Smooth muscle cell (in vitro differentiated cells): ENCODE results near the gene MGAT4A. TPM values are rescaled to one million over a fixed set of nuclear protein-coding genes. Genes with fewer than 3 reads are reported as not detected.

ENCODE experiments used
- DNase-seq: peaks from one replicate; lab custom pipeline; 2025; ENCODE audit not compliant: unreplicated experiment; lab: John Stamatoyannopoulos, UW
- H2AFZ ChIP-seq: fragments of 200-600 bp; sonication (generic); 2 replicates; pipeline ENCODE4 v1.6.0; 2016; ENCODE audit warnings: antibody characterized with exemption, low read depth, mild to moderate bottlenecking
- H3F3A ChIP-seq: fragments of 200-600 bp; sonication (generic); 2 replicates; pipeline ENCODE4 v1.6.0; 2017; ENCODE audit warnings: antibody characterized with exemption, low read depth
- H3K27ac ChIP-seq: fragments of 200-600 bp; sonication (generic); 2 replicates; pipeline ENCODE4 v1.5.1; 2016; ENCODE audit warnings: low read depth, mild to moderate bottlenecking
- H3K27me3 ChIP-seq: fragments of 200-600 bp; sonication (generic); 2 replicates; pipeline ENCODE4 v1.6.1; 2016; ENCODE audit warnings: low read depth, mild to moderate bottlenecking
- H3K36me3 ChIP-seq: fragments of 200-600 bp; sonication (generic); 2 replicates; pipeline ENCODE4 v1.5.1; 2016; ENCODE audit warnings: low read depth
- H3K4me1 ChIP-seq: fragments of 200-600 bp; sonication (generic); 2 replicates; pipeline ENCODE4 v1.5.1; 2016; ENCODE audit warnings: low read depth
- H3K4me2 ChIP-seq: fragments of 200-600 bp; sonication (generic); 2 replicates; pipeline ENCODE4 v1.6.0; 2016; ENCODE audit warnings: mild to moderate bottlenecking
- H3K4me3 ChIP-seq: fragments of 200-600 bp; sonication (generic); 2 replicates; pipeline ENCODE4 v1.5.1; 2016; ENCODE audit warnings: mild to moderate bottlenecking
- H3K79me2 ChIP-seq: fragments of 200-600 bp; sonication (generic); 2 replicates; pipeline ENCODE4 v1.6.0; 2016; ENCODE audit warnings: low read depth, mild to moderate bottlenecking
- H3K9ac ChIP-seq: fragments of 200-600 bp; sonication (generic); 2 replicates; pipeline ENCODE4 v1.6.0; 2016; ENCODE audit warnings: low read depth
- H3K9me3 ChIP-seq: fragments of 200-600 bp; sonication (generic); replicated peaks from 2 replicates; pipeline ENCODE4 v1.5.1; 2016; ENCODE audit warnings: low read depth
- H4K20me1 ChIP-seq: fragments of 200-600 bp; sonication (generic); 2 replicates; pipeline ENCODE4 v1.6.0; 2016; ENCODE audit warnings: low read depth
- WGBS: methylation state at CpG from one replicate; pipeline ENCODE4 v1.1.7; 2016; ENCODE audit warnings: low lambda C conversion rate; 5-methylcytosine and 5-hydroxymethylcytosine counted together
- polyA plus RNA-seq: library from polyadenylated mRNA; unstranded; fragments of >200 nt; fragmentation: Nextera tagmentation; extraction: Ambion mirVana; gene quantifications from 2 replicates; pipeline ENCODE4 v1.2.1, GENCODE V29; 2016
- total RNA-seq: library from RNA; depleted of rRNA; stranded (reverse); fragments of >200 nt; gene quantifications from 2 replicates; pipeline ENCODE4 v1.2.3, GENCODE V29; 2014
- TF ChIP-seq, protein P1 (sequence below): fragments of 200-600 bp; sonication (generic); IDR thresholded peaks from 2 replicates; pipeline ENCODE4 v1.5.1; 2017; ENCODE audit warnings: borderline replicate concordance, mild to moderate bottlenecking, antibody characterized with exemption; ENCODE audit not compliant: insufficient read depth, poor library complexity, severe bottlenecking

Gene MGAT4A
- total and polyA plus RNA-seq, 2 experiments from 2014 or later: 1.4 to 8.9 TPM

DNA sequence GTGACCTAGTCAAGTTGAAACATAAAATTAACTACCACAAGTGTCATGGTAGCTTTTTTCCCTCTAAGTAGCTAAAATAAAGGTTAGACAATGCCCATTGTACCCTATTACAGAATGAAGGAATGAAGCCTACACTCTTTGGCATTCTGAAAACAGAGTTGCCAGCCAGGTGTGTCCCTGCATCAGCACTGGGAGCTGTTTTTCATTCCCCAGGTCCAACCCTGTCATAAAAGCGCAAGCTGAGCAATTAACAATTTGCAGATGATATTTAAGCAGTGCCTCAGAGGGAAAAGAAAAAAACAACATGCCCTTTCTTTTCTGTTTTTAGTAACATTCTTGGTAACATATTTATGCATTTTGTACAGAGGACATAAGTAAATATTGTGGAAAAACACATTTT lies 46.8 kb upstream of the MGAT4A start:
- Histone ChIP-seq H3K4me1 (no peaks in the 10 kb centered on the region), H3K4me2 (no peak overlapping the region), H3K9ac (no peak overlapping the region), H3K36me3 (no peaks in the 10 kb centered on the region), H3K79me2 (no peaks in the 10 kb centered on the region), H4K20me1 (no peaks in the 10 kb centered on the region), H3K9me3 (peaks cover 4% of the 10 kb centered on the region), H3F3A (no peaks in the 10 kb centered on the region), H2AFZ (no peak overlapping the region), H3K27me3 (no peaks in the 10 kb centered on the region), H3K27ac (no peak overlapping the region), H3K4me3 (no peak overlapping the region)
- no peak for DNase-seq
- WGBS: 93% methylated on average over 1 of the region's 1 CpG
- TF ChIP-seq, protein P1, sequence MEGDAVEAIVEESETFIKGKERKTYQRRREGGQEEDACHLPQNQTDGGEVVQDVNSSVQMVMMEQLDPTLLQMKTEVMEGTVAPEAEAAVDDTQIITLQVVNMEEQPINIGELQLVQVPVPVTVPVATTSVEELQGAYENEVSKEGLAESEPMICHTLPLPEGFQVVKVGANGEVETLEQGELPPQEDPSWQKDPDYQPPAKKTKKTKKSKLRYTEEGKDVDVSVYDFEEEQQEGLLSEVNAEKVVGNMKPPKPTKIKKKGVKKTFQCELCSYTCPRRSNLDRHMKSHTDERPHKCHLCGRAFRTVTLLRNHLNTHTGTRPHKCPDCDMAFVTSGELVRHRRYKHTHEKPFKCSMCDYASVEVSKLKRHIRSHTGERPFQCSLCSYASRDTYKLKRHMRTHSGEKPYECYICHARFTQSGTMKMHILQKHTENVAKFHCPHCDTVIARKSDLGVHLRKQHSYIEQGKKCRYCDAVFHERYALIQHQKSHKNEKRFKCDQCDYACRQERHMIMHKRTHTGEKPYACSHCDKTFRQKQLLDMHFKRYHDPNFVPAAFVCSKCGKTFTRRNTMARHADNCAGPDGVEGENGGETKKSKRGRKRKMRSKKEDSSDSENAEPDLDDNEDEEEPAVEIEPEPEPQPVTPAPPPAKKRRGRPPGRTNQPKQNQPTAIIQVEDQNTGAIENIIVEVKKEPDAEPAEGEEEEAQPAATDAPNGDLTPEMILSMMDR: no peak

DNA sequence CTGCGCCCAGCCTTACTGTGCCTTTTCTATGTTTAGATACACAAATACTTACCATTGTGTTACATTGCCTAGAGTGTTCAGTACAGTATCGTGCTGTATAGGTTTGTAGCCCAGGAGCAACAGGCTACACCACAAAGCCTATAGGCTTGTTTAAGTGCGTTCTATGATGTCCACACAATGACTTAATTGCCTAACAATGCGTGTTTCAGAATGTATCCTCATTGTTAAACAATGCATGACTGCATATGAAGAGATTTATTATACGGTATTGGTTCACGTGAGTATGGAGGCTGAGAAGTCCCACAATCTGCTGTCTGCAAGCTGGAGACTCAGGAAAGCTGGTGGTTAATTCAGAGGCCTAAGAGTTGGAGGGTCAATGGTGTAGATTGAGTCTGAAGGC lies 46.1 kb upstream of the MGAT4A start:
- no peak overlapping the region for H3K27ac ChIP-seq
- H3K79me2 ChIP-seq: no peaks in the 10 kb centered on the region
- WGBS: 86% methylated on average over 6 of the region's 6 CpGs
- TF ChIP-seq, protein P1: no peak
- no peak overlapping the region for H3K4me2 ChIP-seq
- peaks cover 4% of the 10 kb centered on the region for H3K9me3 ChIP-seq
- no peak overlapping the region for H3K9ac ChIP-seq
- no peaks in the 10 kb centered on the region for H3F3A ChIP-seq
- no peak overlapping the region for H2AFZ ChIP-seq
- no peak for DNase-seq
- no peaks in the 10 kb centered on the region for H3K36me3 ChIP-seq
- H3K4me3 ChIP-seq: no peak overlapping the region
- H3K27me3 ChIP-seq: no peaks in the 10 kb centered on the region
- no peaks in the 10 kb centered on the region for H3K4me1 ChIP-seq
- no peaks in the 10 kb centered on the region for H4K20me1 ChIP-seq

DNA sequence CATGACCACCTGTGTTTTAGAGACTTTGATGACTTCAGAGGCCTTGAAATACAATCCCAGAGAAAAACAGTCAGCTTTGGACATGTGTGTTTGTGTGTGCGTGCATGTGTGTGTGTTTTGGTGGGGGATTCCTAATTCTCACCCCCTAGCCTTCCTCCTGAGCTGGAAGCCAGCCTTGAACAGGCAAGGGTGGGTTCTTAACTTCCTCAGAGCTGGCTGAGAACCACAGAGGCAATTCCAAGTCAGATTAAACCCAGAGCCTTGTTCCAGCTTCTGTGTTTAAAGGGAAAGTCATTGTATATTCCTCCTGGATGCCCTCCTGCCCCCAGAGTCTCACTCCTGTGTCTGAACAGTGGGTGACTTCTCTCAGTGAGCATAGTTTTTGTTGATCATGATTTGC lies 45.2 kb upstream of the MGAT4A start:
- Histone ChIP-seq H4K20me1 (no peaks in the 10 kb centered on the region), H3F3A (no peaks in the 10 kb centered on the region), H3K27me3 (no peaks in the 10 kb centered on the region), H3K4me2 (no peak overlapping the region), H3K9me3 (no peaks in the 10 kb centered on the region), H3K27ac (no peak overlapping the region), H3K4me3 (no peak overlapping the region), H3K36me3 (no peaks in the 10 kb centered on the region), H3K9ac (no peak overlapping the region), H2AFZ (no peak overlapping the region), H3K4me1 (no peaks in the 10 kb centered on the region), H3K79me2 (no peaks in the 10 kb centered on the region)
- 95% methylated on average over 1 of the region's 1 CpG for WGBS
- TF ChIP-seq, protein P1: no peak
- DNase-seq: no peak

DNA sequence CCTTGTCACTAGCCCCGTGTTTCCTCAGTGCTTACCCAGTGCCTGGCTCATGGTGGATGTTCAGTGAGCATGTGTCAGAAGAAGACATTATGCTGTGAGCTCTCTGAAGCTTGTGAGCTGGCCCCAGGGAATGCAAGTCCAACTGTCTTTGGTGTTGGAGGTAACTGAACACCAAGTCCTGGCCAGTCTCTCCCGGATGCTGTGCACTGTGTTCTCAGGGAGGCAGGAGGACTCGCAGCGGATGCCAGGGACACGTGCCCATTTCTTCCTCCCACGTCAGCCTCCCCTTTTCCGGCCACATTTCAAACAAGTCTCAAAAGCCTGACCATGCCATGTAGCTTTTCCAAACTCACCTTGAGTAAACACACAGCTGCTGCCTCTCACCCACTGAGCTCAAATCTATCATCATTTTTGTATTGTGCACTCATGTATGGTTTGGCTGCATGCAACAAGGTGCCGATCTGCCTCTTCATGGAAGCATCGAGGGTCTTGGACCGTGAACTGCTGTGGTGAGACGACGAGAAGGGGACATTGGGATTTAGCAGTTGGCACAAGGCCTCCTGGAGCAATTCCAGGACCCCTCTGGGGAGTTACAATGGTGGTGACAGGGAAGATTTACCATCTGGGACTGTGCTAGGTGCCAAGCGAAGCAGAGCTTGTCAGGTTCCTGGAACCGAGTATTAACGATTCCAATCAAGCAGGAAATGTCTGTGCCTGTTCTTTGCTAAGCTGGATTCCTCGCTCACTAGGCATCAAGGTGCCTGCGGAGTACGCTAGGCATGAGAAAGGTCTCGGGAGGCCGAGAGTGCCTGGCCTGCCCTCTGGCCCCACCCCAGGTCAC lies 44.4 kb upstream of the MGAT4A start:
- no peaks in the 10 kb centered on the region for H3F3A ChIP-seq
- no peak for DNase-seq
- H3K9ac ChIP-seq: no peak overlapping the region
- H2AFZ ChIP-seq: no peak overlapping the region
- no peaks in the 10 kb centered on the region for H3K36me3 ChIP-seq
- TF ChIP-seq, protein P1: no peak
- H3K4me3 ChIP-seq: no peak overlapping the region
- H4K20me1 ChIP-seq: no peaks in the 10 kb centered on the region
- no peak overlapping the region for H3K27ac ChIP-seq
- no peaks in the 10 kb centered on the region for H3K4me1 ChIP-seq
- H3K9me3 ChIP-seq: no peaks in the 10 kb centered on the region
- H3K79me2 ChIP-seq: no peaks in the 10 kb centered on the region
- no peak overlapping the region for H3K4me2 ChIP-seq
- WGBS: 89% methylated on average over 20 of the region's 20 CpGs
- no peaks in the 10 kb centered on the region for H3K27me3 ChIP-seq
